ENCODE measurements around the gene CADM1. TPM values are rescaled to one million over a fixed set of nuclear protein-coding genes. Genes with fewer than 3 reads are reported as not detected.

CADM1 gene
- total RNA-seq, 1 donor from 2014 or later: 41.7 TPM

DNA sequence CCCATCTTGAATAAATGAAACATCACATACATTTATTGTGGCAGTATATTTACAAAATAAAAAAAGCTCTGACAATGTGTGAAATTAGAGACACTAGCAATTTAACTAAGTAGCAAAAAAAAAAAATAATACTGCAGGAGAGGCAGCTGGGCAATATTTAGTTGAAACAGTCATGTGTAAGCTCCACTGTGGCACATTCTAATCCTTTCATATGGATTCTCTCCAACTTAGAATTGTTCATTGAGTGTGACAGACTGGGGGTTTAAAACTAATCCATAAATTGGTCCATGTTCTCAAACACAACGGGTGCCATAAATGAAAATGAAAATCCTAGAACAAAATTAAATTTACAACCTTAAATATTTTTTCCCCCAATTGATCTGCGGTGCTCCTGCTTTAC, 302.1 kb downstream of the CADM1 start:
- TF ChIP-seq, protein P1, sequence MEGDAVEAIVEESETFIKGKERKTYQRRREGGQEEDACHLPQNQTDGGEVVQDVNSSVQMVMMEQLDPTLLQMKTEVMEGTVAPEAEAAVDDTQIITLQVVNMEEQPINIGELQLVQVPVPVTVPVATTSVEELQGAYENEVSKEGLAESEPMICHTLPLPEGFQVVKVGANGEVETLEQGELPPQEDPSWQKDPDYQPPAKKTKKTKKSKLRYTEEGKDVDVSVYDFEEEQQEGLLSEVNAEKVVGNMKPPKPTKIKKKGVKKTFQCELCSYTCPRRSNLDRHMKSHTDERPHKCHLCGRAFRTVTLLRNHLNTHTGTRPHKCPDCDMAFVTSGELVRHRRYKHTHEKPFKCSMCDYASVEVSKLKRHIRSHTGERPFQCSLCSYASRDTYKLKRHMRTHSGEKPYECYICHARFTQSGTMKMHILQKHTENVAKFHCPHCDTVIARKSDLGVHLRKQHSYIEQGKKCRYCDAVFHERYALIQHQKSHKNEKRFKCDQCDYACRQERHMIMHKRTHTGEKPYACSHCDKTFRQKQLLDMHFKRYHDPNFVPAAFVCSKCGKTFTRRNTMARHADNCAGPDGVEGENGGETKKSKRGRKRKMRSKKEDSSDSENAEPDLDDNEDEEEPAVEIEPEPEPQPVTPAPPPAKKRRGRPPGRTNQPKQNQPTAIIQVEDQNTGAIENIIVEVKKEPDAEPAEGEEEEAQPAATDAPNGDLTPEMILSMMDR (IDR thresholded peaks at IDR 0.05; ENCODE audit: insufficient read depth, low read length, poor library complexity, severe bottlenecking): no peak
- Histone ChIP-seq H3K27me3 (ENCODE audit: control insufficient read depth, insufficient read depth, low read length) (no peaks in the 10 kb centered on the region), H3K36me3 (ENCODE audit: control insufficient read depth, insufficient read depth, low read length) (no peaks in the 10 kb centered on the region), H3K4me3 (ENCODE audit: low read depth, low read length) (no peak overlapping the region)
- no peak for DNase-seq (ENCODE audit: low read depth)

DNA sequence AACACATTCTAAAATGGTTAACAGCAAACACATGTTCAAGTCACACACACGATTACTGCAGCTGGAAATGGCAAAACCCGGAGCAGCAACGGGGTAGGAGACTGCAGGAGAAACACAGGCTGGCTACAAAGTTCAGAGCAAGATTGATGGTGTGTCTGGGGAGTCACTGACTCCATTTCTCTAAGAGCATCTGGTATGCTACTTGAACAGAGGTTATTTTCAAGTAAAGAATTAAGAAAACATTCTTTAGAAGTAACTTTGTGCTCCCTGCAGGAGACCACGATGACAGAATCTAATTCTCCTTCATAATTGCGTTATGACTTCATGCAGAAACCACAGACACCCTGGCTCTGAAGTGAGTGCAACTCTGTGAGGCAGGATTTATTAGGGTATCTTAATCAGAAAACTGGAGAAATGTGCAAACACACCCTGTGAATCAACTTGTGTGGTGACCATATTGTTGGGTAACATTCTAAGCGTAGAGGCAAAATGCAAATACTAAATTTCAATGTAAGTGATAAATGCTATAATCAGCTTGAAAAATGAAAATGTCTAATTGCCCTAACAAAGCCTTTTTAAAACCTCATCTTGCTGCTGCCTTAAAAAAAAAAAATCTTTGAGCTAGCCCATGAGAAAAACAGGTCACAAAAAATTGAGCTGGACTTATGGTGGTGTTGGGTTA, 303.0 kb downstream of the CADM1 start:
- H3K36me3 ChIP-seq (ENCODE audit: control insufficient read depth, insufficient read depth, low read length): no peaks in the 10 kb centered on the region
- no peaks in the 10 kb centered on the region for H3K27me3 ChIP-seq (ENCODE audit: control insufficient read depth, insufficient read depth, low read length)
- no peak overlapping the region for H3K4me3 ChIP-seq (ENCODE audit: low read depth, low read length)
- TF ChIP-seq, protein P1 (IDR thresholded peaks at IDR 0.05; ENCODE audit: insufficient read depth, low read length, poor library complexity, severe bottlenecking): no peak
- DNase-seq (ENCODE audit: low read depth): peak; percentile 28

DNA sequence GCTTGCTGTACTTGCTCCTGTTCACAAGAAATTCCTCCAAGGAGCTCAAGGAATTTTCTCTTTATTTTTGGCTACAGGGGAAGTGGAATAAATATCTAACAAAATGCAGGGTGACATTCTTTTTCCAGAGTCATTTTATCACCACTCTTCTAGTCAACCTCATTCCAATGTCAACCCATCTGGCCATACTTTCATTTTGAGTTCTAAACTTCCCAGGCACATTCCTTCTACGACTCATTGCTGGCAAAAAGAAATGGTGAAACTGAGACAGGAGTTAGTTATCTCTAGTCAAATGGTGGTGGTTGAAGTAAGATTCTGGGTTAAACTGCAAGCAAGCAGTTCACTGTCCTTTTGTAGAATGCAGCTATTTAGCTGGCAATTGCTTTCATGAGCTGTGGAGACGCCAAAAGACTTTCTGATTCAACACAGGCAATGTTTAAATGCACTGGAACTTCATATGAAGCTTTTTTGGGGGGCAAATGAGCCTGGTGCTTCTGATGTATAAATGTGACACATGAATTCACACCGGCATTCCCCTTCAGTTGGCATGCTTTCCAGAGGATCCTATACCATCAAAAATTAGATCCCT, 304.6 kb downstream of the CADM1 start:
- TF ChIP-seq, protein P1 (IDR thresholded peaks at IDR 0.05; ENCODE audit: insufficient read depth, low read length, poor library complexity, severe bottlenecking): no peak
- no peak overlapping the region for H3K4me3 ChIP-seq (ENCODE audit: low read depth, low read length)
- H3K36me3 ChIP-seq (ENCODE audit: control insufficient read depth, insufficient read depth, low read length): no peaks in the 10 kb centered on the region
- H3K27me3 ChIP-seq (ENCODE audit: control insufficient read depth, insufficient read depth, low read length): no peaks in the 10 kb centered on the region
- no peak for DNase-seq (ENCODE audit: low read depth)

DNA sequence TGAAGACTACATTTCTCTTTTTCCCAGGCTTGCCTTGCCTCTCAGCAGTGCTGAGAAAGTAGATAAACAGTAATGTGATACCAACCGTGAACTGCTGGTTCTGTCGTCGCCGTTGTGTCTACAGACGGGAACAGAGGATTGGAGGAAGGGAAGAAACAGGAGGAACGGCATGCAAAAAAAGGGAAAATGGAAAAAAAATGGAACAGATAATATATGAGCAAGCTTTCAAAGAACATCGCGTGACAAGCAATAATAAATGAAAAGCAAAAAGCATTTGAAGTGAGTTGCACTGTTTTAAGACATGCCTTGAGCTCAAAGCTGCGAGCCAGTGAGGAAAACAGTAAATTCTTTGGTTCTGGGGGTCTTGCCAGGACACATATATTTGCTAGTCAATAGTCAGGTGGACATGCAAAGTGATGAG, 305.9 kb downstream of the CADM1 start:
- TF ChIP-seq, protein P1 (IDR thresholded peaks at IDR 0.05; ENCODE audit: insufficient read depth, low read length, poor library complexity, severe bottlenecking): no peak
- DNase-seq (ENCODE audit: low read depth): no peak
- Histone ChIP-seq H3K27me3 (ENCODE audit: control insufficient read depth, insufficient read depth, low read length) (no peaks in the 10 kb centered on the region), H3K36me3 (ENCODE audit: control insufficient read depth, insufficient read depth, low read length) (no peaks in the 10 kb centered on the region), H3K4me3 (ENCODE audit: low read depth, low read length) (no peak overlapping the region)

DNA sequence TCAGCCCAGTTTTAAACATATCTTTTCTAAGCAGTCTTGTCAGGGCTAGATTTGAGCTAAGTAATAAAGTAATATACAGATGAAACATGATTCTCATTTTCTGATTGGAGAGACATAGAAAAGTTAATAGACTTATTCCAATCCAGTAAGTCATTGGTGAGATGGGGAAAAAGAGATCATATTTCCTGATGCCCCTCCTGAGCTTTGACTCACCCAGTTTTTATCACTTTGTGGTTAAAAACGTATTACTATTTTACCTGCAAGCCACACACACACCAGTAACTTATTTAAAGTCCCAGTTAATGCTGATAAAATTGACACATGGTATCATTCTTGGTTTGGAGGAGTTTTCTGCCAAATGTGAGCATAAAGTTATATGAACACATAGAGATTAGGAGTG, 306.8 kb downstream of the CADM1 start:
- Histone ChIP-seq H3K36me3 (ENCODE audit: control insufficient read depth, insufficient read depth, low read length) (no peaks in the 10 kb centered on the region), H3K27me3 (ENCODE audit: control insufficient read depth, insufficient read depth, low read length) (no peaks in the 10 kb centered on the region), H3K4me3 (ENCODE audit: low read depth, low read length) (no peak overlapping the region)
- peak; percentile 38 for DNase-seq (ENCODE audit: low read depth)
- TF ChIP-seq, protein P1 (IDR thresholded peaks at IDR 0.05; ENCODE audit: insufficient read depth, low read length, poor library complexity, severe bottlenecking): no peak

DNA sequence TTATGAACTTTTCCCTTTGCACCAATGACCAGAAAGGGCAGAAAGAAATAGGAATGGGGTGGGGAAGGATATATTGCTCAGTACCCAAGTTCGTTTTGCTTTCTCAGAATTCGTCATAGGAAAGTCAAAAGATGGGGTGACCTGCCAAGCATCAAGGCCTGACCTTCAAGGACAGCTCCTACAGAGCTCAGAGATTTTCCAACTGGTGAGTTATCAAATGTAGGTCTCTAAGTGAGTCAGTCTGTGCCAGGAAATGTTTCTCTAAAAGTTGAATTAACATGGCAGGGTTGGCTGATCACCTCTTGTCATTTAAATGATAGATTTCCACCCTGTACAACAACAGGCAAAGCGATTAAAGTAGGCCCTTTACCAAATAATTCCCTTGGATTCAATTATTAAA, 307.2 kb downstream of the CADM1 start:
- Histone ChIP-seq H3K4me3 (ENCODE audit: low read depth, low read length) (no peak overlapping the region), H3K27me3 (ENCODE audit: control insufficient read depth, insufficient read depth, low read length) (no peaks in the 10 kb centered on the region), H3K36me3 (ENCODE audit: control insufficient read depth, insufficient read depth, low read length) (no peaks in the 10 kb centered on the region)
- TF ChIP-seq, protein P1 (IDR thresholded peaks at IDR 0.05; ENCODE audit: insufficient read depth, low read length, poor library complexity, severe bottlenecking): no peak
- DNase-seq (ENCODE audit: low read depth): no peak
